EH (cell line): ENCODE results near the gene TAS2R50.
"Not testable (repeated sequence)": the region's sequence is repeated elsewhere in the genome, so short reads cannot be mapped to it uniquely, and the experiment has no call there.

ENCODE experiments used
- DNase-seq: peaks from one replicate; pipeline ENCODE4 v3.0.0-alpha.2; 2015; ENCODE audit warnings: low read depth

TAS2R50 gene

DNA sequence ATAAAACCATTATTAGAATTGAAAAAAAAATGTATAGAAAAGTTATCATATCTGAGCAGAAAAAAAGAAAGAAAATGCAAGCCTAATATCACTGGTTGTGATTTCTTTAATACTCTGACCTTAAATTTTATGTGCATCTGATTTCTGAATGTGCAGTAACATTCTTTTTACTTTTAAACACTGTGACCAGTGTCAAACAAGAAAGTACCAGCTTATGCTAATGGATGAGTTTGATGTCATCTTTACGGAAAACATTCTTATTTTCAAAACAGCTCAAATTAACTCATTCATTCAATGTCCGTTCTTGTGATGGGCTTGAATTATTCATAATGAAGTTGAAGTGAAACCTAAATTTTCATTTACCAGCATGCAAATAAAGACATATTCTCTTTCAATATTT, at the start of gene TAS2R50:
Gene TAS2R50, minus strand, starts transcription at position 101 of the 400 bp plus-strand sequence. Its CDS starts 52 bp downstream, at position 49.
- DNase-seq: no peak

GRCh38 chr12:11033959-11034358, 47.2 kb upstream of the TAS2R50 start:
- not testable (repeated sequence) for DNase-seq

DNA sequence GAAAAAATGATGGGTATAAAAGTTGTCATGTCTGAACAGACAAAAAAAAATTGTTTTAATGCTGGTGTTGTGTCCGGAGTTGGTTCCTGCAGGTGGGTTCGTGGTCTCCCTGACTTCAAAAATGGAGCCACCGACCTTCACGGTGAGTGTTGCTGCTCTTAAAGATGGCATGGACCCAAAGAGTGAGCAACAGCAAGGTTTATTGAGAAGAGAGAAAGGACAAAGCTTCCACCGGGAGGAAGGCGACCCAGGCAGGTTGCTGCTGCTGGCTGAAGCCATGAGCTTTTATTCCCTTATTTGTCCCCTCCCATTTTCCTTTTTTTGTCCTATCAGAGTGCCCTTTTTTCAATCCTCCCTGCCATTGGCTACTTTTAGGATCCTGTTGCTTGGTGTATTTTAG, 44.6 kb upstream of the TAS2R50 start, which contains the start of gene TAS2R31:
Gene TAS2R31, minus strand, starts transcription at position 101 of the 400 bp plus-strand sequence. Its CDS starts 72 bp downstream, at position 29.
- DNase-seq: no peak

DNA sequence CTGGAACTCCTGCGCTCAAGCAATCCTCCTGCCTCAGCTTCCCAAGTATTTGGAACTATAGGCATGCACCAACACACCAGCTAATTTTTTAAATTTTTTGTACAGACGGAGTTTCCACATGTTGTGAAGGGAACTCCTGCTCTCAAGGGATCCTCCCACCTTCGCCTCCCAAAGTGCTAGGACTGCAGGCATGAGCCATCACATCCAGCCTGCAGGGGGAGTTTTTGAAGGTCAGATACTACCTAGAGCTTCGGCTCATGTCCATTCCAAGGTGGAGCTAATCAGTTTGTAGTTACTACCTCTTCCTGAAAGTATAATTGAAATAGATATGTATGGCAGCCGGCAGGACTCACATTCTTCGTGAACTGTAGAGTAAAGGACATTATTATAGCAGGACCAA, 39.4 kb upstream of the TAS2R50 start:
- DNase-seq: no peak

GRCh38 chr12:11023387-11023786, 36.7 kb upstream of the TAS2R50 start:
- no peak for DNase-seq

DNA sequence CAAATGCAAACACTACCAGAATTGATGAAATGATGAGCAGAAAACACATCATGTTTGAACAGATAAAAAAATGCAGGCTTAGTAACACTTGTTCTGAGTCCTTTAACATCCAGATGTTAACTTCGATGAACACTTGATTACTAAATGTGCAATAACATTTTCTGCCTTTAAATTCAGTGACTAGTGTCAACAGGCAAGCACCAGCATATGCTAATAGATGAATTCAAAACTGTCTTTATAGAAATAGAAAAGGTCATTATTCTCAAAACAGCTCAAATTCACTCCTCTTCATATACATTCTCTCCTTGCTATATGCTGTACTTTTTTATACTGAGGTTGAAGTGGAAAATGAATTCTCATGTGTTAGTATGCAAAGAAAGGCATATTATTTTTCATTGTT, 35.8 kb upstream of the TAS2R50 start, which contains the start of gene TAS2R19:
Gene TAS2R19, minus strand, starts transcription at position 101 of the 400 bp plus-strand sequence. Its CDS starts 49 bp downstream, at position 52.
- DNase-seq: no peak

DNA sequence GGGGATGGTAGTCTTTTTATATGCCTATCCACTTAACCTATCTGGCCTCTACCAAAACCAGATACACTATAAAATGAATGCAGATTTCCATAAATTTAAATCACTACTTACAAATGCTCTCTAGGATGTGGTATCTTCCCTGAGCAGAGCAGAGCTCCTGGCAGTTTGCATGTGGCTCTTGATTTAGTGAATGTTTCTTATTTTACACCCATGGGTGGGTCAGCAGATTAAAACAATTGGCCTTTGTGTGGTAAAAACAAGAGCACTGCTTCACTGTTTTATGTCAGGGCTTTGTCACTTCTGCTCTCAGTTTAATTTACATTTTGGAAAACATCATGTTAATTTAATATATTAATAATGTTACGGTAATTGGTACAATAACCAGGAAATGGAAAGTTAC, 30.2 kb upstream of the TAS2R50 start:
- DNase-seq: no peak

- no peak for DNase-seq
Measured at GRCh38 chr12:11015775-11016430, 29.2 kb upstream of the TAS2R50 start.

DNA sequence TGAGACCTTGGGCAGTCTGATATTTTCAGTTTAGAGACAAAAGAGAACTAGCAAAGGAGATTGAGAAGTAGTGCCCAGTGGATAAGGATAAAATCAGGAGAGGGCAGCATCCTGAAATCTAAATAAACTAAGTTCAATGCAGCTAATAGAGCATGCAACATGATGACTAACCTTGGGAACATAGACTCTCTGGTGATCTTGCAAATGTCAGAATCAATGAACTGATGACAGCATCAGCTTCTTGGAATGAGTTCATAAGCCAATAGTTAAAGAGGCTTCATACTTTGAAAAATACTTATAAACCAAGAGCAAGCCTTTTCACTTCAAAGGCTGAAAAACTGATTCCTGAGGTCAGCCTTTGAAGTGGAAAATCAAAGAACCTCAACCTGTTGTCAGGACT, 27.5 kb upstream of the TAS2R50 start:
- peak; percentile 46 for DNase-seq

DNA sequence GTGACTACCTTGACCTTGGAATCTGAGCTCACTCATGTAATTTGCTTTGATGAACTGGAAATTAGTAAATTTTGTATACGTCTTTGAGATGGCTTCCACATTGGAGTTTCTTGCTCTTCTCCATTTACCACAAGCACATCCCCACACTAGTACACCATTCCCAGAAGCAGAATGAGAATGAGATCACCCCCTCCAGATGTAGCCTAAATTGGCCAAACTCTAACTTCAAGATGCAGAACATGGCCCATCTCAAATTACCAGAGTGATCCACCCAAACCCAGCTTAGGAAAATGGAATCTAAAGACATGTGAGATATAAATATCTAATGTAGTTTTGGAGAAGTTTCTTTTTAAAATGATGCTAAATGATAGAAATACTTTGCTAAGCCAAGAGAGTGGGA, 20.9 kb upstream of the TAS2R50 start:
- DNase-seq: no peak

GRCh38 chr12:10998204-10998603, 11.5 kb upstream of the TAS2R50 start, which contains the start of gene TAS2R20:
TAS2R20 (minus strand) TSS chr12:10998304; CDS start chr12:10997875, 429 bp downstream.
- DNase-seq: no peak

DNA sequence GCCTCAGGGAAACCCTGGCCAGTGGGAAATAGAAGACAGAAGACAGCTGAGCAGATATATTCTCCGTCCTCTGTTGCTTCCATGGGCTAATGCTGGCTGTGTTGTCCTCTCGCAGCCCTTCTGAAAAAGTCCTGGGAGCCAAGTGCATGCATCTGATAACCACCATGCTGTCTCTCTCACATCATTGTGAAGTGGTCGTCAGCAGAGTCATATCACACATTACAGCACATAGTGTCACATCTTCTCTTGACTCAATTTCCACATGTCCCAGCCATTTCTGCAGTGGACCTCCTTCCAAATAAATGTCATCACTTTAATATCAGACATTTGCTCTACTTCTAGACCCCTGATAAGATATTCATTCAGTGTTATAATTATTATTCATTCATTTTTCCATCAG, 7.6 kb upstream of the TAS2R50 start:
- no peak for DNase-seq

DNA sequence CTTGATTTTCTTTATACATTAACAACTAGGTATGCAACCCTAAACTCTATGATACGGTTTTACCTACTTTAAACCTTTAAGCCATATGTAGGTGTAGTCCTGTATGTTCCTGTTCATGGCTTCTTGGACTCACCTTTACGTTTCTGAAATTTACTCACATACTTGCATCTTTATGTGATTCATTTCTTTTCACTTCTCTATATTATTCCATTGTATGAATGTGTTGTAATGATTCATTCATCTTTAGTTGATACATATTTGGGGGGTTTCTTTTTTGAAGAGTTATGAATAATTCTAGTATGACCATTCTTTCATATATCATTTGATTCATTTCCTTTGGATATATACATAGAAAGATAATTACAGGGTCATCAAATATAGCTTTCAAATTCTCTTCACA, 2.4 kb upstream of the TAS2R50 start:
- DNase-seq: no peak

DNA sequence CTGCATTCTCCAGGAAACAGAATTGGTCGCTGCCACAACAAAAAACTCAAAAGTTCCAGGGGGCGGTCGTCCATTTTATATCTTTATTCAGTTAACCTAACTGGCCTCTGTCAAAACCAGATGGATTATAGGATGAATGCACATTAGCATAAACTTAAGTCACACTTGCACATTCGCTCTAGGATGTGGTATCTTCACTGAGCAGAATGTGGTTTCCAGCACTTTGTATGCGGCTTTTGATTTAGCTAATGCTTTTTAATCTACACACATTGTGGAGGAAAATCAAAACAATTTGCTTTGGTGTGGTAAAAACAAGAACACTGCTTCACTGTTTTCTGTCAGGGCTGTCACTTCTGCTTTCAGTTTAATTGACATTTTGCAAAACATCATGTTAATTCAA, 4.5 kb downstream of the TAS2R50 start:
- no peak for DNase-seq

DNA sequence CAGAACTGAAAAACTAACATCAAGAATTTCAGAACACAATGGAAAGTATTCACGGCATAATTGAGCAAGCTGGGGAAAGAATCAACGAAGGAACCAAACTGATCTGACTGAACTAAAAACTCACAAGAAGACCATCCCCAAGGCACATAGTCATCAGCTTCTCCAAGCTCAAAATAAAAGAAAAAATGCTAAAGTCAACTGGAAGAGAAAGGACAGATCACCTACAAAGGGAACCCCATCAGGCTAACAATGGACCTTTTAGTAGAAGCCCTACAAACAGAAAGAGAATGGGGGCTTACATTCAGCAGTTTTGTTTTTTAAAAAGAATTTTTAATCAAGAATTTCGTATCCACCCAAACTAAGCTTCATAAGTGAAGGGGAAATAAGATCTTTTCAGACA, 11.7 kb downstream of the TAS2R50 start:
- no peak for DNase-seq

DNA sequence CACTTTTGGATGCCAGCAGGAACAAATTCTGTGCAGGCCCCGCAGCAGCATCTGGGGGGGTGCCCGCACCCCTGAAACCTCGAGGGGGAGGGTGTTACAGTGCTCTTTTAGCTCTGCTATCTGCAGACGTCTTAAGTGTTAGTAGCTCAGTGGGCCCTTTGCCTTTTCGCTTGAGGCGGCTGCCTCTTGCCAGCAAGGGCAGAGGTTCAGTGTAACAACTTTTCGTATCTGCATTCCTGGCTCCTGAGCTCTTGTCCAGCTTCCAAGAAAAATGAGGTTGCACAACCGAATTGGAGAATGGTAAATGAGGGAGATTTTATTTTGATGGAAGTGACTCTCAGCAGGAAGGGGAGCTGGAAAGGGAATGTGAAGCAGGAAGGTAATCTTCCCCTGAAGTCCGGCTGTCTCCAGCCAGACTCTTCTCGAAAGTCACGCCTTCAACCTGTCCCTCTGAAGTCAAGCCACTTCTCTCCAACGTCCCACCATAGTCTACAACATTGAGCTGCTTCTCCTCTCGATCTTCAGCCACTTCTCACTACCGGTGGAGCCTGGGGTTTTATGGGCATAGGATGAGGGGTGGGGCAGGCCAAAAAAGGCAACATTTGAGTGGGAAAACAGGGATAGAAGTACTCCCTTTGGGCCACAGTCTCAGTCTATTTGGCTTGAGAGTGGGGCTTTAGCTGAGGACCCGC, 17.8 kb downstream of the TAS2R50 start:
- DNase-seq: peak; percentile 67

GRCh38 chr12:10967409-10967808, 19.3 kb downstream of the TAS2R50 start:
- peak; percentile 65 for DNase-seq

DNA sequence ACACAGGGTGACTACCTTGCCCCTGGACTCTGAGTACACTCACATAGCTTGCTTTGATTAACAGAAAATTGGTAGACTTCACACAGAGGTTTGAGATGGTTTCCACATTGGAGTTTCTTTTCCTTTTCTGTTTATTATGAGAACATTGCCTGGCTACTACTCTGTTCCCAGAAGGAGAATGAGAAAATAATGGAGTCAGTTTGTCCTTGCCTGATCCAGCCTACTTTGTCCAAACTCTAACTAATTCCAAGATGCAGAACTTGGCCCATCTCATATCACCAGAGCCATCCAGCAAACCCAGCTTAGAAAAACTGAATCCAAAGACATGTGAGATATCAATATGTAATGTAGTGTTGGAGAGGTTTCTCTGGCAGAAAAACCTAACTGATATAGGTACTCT, 20.4 kb downstream of the TAS2R50 start:
- DNase-seq: no peak

DNA sequence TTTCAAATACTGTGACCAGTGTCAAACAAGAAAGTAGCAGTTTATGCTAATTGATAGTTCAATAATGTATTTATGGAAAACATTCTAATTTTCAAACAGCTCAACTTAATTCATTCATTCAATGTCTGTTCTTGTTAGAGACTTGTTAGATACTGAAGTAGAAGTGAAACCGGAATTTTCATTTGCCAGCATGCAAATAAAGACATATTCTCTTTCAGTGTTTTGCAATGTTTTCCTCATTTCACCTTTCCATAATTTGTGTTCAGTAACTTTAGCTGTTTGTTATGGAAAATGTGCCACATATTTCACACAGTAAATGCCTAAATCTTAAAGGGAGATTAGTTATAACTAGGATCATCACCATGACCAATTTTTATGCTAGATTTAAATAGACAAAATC, 21.2 kb downstream of the TAS2R50 start:
- DNase-seq: no peak

GRCh38 chr12:10960211-10960610, 26.5 kb downstream of the TAS2R50 start:
- no peak for DNase-seq

DNA sequence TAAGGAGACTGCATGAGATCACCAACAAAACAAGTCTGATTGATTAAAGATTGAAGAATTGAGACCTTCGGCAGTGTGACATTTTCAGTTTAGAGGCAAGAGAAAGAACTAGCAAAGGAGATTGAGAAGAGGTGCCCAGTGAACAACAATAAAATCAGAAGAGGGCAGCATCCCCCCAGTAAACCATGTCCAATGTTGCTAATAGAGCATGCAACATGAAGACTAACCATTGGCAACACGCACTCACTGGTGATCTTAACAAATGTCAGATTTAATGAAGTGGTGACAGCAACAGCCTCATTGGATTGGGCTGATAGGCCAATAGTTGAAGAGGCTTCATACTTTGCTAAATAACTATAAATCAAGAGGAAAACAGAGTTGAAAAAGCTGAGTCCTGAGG, 26.9 kb downstream of the TAS2R50 start:
- no peak for DNase-seq

GRCh38 chr12:10957741-10958140, 29.0 kb downstream of the TAS2R50 start:
- DNase-seq: peak; percentile 58

- no peak for DNase-seq
Measured at GRCh38 chr12:10956085-10956484, 30.6 kb downstream of the TAS2R50 start.
